ENCODE results near the gene SLC16A12.
"Not testable (repeated sequence)": the region's sequence is repeated elsewhere in the genome, so short reads cannot be mapped to it uniquely, and the experiment has no call there.

Gene SLC16A12

DNA sequence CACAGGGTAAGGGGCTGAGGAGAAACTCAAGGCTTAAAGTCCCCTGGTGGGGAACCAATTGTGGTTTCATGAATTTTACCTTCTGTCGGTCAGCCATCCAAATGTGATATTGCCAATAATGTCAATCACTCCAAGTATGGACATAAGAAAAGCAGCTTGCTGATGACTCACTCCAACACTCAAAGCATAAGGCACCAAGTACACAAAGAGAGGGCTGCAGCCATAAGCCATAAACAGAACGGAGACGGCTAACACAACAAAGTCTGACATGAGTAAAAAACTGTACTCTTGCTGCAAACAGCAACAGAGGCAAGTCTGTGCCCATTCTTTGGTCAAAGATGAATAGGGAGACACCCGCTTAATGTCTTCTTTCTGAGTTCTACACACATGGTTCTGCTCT is 96.9 kb downstream of the SLC16A12 start:
- no peaks in the 10 kb centered on the region for H3K36me3 Mint-ChIP-seq (ENCODE audit: insufficient read depth)
- H3K4me3 Mint-ChIP-seq = no peak overlapping the region
- no peaks in the 10 kb centered on the region for H3K4me1 Mint-ChIP-seq (ENCODE audit: low read depth in 2 of 2)
- H3K9me3 Mint-ChIP-seq = no peaks in the 10 kb centered on the region
- no peak for DNase-seq
- H3K27me3 Mint-ChIP-seq = peaks cover 68% of the 10 kb centered on the region in 2 donors
- no peak overlapping the region for H3K27ac Mint-ChIP-seq
- ATAC-seq (replicated peaks) = no peak

DNA sequence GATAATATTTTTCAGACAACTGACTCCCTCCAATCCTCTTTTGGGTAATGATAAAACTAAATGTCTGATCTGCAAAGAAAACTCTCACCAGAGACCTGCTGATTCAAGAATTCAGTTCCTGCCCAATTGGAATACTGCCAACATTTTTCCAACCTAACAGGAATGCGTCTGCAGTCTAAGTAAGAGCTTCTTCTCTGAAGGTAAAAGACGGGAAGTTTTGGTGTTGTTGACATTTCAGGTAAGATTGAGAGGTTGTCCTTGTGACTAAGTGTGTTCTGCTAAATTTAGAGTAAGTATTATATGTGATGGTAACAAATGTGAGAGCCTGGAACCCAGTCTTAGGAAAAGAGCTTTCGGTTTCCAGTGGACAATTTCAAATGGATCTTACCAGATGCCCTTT is 103.4 kb downstream of the SLC16A12 start:
- Mint-ChIP-seq H3K4me1 (ENCODE audit: low read depth in 2 of 2) (no peaks in the 10 kb centered on the region), H3K9me3 (no peaks in the 10 kb centered on the region), H3K27ac (no peak overlapping the region), H3K27me3 (peaks cover 42 to 46% of the 10 kb centered on the region in 2 donors), H3K4me3 (no peak overlapping the region), H3K36me3 (ENCODE audit: insufficient read depth) (no peaks in the 10 kb centered on the region)
- no peak for ATAC-seq (replicated peaks)
- DNase-seq = no peak

DNA sequence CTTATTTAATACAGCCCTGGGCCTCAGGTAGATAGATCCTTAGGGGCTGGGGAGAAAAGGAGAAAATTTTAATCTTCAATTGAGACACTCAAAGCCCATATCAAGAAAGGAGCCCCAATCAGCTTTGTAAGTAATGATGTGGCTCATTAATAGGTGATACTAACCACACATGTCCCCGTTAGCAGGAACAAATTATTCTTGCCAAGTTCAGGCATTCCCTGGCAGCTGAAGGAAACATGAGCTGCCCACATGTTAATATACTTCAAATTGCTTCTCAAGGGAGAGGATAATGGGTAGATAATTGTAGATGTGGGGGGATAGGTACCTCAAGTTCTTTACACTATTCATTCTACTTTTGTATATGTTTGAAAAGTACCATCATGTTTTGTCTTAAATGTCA is 106.5 kb downstream of the SLC16A12 start:
- no peak for ATAC-seq (replicated peaks)
- no peak for DNase-seq
- Mint-ChIP-seq H3K4me1 (ENCODE audit: low read depth in 2 of 2) (no peaks in the 10 kb centered on the region), H3K27ac (no peak overlapping the region), H3K36me3 (ENCODE audit: insufficient read depth) (peaks cover under 1% of the 10 kb centered on the region), H3K9me3 (no peaks in the 10 kb centered on the region), H3K4me3 (no peak overlapping the region), H3K27me3 (peaks cover 14 to 27% of the 10 kb centered on the region in 2 donors)

DNA sequence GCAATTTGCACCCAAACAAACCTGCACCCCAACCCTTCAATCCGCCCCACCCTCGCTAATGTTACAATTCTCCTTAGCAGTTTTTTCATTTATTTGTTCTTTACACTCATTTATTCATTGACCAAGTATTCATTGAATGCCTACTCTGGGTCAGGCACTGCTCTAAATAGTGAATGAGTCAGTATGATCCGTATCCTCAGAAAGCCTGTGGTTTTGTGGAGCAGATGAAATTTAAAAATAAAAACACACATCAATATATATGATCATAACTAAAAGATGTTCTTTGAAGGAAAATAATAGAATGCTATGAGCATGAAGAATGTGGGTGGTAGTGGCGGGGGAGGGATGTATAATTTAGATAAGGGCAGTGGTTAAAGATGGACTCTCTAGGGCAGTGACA is 107.8 kb downstream of the SLC16A12 start:
- no peak overlapping the region for H3K4me3 Mint-ChIP-seq
- ATAC-seq (replicated peaks) (no peak), DNase-seq (no peak)
- H3K4me1 Mint-ChIP-seq (ENCODE audit: low read depth in 2 of 2) = no peaks in the 10 kb centered on the region
- H3K9me3 Mint-ChIP-seq = no peaks in the 10 kb centered on the region
- peaks cover 9% of the 10 kb centered on the region for H3K36me3 Mint-ChIP-seq (ENCODE audit: insufficient read depth)
- H3K27ac Mint-ChIP-seq = no peak overlapping the region
- H3K27me3 Mint-ChIP-seq = peaks cover 7 to 18% of the 10 kb centered on the region in 2 donors

DNA sequence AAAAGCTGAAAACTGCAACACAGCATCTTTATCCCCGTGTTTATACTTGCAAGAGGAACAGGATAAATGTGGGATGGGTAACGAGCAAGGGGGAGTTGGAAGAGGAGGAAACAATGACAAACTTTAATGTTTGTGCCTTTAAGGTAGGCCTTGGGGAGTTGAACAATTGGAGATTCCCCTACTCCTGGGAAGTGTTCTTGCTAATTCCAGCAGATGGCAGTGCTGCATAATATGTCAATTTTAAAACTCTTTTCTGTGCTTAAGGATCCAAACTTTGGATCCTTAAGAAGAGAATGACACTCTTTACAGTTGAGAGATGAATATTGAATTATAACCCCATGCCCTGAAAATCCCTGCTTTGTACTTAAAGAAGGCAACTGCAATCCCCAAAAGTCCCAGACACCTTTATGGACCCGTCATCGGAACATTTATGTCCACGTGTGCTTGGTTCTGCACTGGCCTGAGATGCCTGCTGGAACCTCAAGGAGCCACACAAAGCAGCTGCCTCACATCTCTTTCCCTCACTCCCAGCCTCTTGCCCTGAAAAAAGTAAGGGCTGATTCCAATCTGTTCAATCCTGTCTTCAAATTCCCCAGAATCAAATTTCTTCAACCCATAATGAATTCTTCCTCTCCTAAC is 109.0 kb downstream of the SLC16A12 start:
- H3K4me3 Mint-ChIP-seq = no peak overlapping the region
- peak; percentile 67 for ATAC-seq (replicated peaks)
- peaks cover 17% of the 10 kb centered on the region for H3K36me3 Mint-ChIP-seq (ENCODE audit: insufficient read depth)
- H3K27ac Mint-ChIP-seq = no peak overlapping the region
- no peaks in the 10 kb centered on the region for H3K4me1 Mint-ChIP-seq (ENCODE audit: low read depth in 2 of 2)
- DNase-seq = peak in 1 of 3 experiments; percentile 15
- H3K9me3 Mint-ChIP-seq = no peaks in the 10 kb centered on the region
- peaks cover 7 to 18% of the 10 kb centered on the region in 2 donors for H3K27me3 Mint-ChIP-seq

DNA sequence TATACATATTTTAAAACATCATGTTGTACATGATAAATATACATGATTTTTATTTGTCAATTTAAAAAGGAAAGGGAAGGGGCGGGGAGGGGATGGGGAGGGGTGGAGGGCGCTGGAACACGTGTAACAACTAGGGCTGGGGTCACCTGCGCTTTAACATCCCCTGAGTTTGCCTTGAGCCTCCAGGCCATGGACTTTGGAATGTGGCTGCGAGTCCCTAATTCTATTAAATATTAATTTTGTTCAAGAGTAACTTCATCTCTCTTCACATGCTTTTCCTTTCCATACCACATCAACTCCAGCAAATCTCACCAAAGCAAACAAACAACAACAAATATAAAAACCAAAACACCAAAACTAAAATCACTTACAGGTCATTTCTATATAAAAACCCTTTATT is 110.4 kb downstream of the SLC16A12 start:
- H3K27ac Mint-ChIP-seq = no peak overlapping the region
- H3K36me3 Mint-ChIP-seq (ENCODE audit: insufficient read depth) = peaks cover 20% of the 10 kb centered on the region

DNA sequence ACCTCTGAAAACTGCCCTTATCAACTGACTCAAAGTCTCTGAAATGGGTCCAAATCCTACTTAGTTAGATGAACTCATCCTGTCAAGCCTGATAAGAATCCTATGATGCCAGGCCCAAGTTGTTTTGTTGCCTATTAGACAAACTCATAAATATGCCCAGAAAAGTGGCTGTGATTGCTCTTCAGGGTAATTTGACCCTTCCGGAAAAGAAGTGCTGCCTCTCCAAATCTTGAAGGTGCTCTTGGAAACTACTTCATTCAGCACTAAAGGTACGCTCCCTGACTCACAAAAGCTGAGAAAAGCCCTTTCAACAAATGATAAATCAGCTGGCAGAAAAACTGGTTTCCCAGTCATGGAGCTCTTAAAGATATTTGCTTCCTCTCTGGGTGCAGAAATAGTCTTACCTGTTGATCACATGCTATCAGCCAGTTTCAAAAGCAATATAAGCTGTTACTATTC is 114.3 kb downstream of the SLC16A12 start:
- peaks cover 40% of the 10 kb centered on the region for H3K36me3 Mint-ChIP-seq (ENCODE audit: insufficient read depth)
- ATAC-seq (replicated peaks) (no peak), DNase-seq (no peak)
- peak overlapping the region; percentile 46 to 60 for H3K27ac Mint-ChIP-seq
- H3K4me1 Mint-ChIP-seq (ENCODE audit: low read depth in 2 of 2) = peaks cover 15 to 28% of the 10 kb centered on the region in 2 donors
- no peaks in the 10 kb centered on the region for H3K9me3 Mint-ChIP-seq
- no peak overlapping the region for H3K4me3 Mint-ChIP-seq
- H3K27me3 Mint-ChIP-seq = no peaks in the 10 kb centered on the region

More for the DNA sequence above, 110.4 kb downstream of the SLC16A12 start:
- Mint-ChIP-seq H3K9me3 (no peaks in the 10 kb centered on the region), H3K4me3 (no peak overlapping the region), H3K4me1 (ENCODE audit: low read depth in 2 of 2) (no peaks in the 10 kb centered on the region), H3K27me3 (peaks cover 6 to 18% of the 10 kb centered on the region in 2 donors)
- no peak for DNase-seq
- ATAC-seq (replicated peaks) = no peak

DNA sequence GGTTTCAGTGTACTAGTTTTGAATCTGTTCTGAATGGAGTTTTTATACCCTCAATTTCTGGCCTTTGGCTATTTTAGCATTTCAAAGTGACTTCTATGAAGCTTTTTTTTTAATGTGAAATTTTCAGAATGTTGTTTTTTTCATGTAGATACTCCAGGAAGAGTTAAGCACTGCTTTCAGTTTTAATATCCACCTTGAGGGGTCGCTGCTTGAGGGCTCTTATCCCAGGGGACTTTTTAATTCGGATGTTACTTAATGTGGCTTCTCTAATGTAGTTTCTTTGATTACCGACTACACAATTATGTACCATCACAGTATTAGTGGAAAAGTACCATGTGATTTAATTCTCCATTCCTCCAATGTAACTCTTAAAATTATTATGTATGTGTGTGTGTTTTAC is 115.8 kb downstream of the SLC16A12 start:
- H3K9me3 Mint-ChIP-seq = no peaks in the 10 kb centered on the region
- peak overlapping the region in 1 of 2 donors; percentile 38 for H3K27ac Mint-ChIP-seq
- H3K4me3 Mint-ChIP-seq = peak overlapping the region in 1 of 2 donors; percentile 6
- DNase-seq (peak in 1 of 3 experiments; percentile 25), ATAC-seq (replicated peaks) (peak; percentile 14)
- H3K4me1 Mint-ChIP-seq (ENCODE audit: low read depth in 2 of 2) = peaks cover 23 to 36% of the 10 kb centered on the region in 2 donors
- peaks cover 52% of the 10 kb centered on the region for H3K36me3 Mint-ChIP-seq (ENCODE audit: insufficient read depth)
- no peaks in the 10 kb centered on the region for H3K27me3 Mint-ChIP-seq

DNA sequence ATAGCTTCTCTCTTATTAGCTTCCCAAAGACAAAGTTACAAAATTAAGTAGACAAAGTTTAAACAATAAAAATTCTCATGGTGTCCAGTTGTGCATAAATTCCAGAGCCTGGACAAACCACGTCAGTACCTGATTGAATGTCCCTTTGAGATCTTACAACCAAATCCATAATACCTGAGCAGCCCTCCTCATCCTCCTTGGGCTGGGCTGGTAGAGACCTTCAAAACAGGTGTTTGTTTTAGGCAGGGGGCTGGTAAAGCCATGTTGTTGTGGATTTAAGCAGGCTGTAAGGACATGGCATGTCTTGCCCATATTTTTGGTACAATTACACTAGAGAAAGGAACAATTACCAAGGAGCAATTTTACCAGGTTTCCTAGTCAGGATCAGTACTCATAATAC is 118.9 kb downstream of the SLC16A12 start:
- H3K4me3 Mint-ChIP-seq = peak overlapping the region; percentile 92 to 94
- ATAC-seq (replicated peaks) = no peak
- peak overlapping the region; percentile 98 to 100 for H3K27ac Mint-ChIP-seq
- no peaks in the 10 kb centered on the region for H3K27me3 Mint-ChIP-seq
- no peak for DNase-seq
- H3K9me3 Mint-ChIP-seq = no peaks in the 10 kb centered on the region
- peaks cover 27 to 42% of the 10 kb centered on the region in 2 donors for H3K4me1 Mint-ChIP-seq (ENCODE audit: low read depth in 2 of 2)
- peaks cover 37% of the 10 kb centered on the region for H3K36me3 Mint-ChIP-seq (ENCODE audit: insufficient read depth)

DNA sequence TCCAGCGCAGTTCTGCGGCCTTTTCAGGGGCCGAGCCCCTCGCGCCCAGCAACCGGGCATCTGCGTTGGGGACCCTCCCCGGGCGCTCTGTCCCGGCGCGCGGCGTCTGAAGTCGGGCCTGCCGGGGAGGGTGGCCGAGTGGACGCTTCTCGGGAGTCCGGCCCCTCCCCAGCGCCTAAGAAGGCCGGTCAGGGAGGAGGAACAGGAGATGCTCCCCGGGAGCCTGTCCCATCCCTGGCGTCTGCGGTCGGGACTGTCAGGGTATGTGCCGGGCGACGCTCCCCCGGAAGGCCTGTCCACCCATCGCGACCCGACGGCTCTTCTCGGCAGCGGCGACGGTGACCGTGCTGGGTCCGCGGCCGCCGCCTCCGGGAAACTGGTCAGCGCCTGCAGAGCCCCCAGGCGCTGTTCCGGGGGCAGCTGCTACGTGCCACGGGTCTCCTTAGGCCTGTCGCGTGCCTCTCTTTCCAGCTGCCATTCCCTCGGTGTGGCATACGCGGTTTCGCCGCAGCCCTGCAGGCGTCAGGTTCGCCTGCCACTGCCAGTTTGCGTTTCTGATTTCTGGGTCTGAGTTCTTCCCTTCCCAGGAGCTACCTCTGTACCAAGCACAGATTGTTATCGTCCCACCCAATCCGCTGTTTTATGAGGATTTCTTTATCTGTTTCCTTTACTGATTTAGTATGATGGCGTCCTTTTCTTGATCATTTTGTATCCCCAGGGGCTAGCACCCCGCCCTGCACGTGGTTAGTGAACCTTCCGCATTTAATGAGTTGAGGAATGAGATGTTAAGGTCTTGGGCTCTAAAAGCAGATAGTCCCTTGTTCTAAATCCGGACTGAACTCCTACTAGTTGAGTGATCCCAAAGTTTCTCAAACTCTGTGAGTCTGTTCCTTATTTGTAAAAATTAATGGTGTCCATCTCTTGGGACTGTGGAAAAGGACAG is 120.2 kb downstream of the SLC16A12 start:
- DNase-seq (peak; percentile 21 to 43 (median 31)), ATAC-seq (replicated peaks) (peak; percentile 35)
- Mint-ChIP-seq H3K4me3 (peak overlapping the region; percentile 92 to 94), H3K27me3 (no peaks in the 10 kb centered on the region), H3K27ac (peak overlapping the region; percentile 98 to 100), H3K4me1 (ENCODE audit: low read depth in 2 of 2) (peaks cover 31 to 48% of the 10 kb centered on the region in 2 donors), H3K9me3 (no peaks in the 10 kb centered on the region), H3K36me3 (ENCODE audit: insufficient read depth) (peaks cover 32% of the 10 kb centered on the region)

DNA sequence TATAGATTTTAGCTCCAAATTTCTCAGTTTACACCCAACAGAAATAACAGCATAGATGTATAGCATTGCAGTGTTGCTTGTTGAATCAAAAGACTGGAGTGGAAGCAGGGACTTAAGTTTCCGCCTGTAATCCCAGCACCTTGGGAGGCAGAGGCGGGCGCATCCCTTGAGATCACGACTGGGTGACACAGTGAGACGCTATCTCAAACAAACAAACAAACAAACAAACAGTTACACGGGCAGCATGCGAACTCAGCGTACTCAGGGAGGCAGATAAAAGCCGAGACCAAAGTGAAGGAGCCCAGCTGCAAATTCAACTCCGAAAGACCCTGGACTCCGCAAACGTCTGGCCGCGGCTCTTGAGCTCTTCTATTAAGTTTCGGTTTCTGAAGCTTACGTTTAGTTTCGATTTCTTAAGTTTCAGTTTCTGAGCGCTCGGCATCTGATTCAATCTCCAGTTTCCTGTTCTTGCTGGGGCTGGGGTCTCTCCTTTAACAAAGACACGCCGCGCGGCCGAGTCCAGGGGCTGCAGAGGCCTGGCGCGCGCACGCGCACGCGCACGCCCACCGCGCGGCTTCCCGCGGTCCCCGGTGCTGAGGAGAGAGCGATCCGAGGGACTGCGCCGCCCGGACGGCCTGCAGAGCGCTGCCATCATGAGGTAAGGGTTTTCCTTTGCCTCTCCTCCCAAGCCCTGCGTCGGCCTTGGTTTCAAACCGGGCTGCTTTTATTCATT is 121.1 kb downstream of the SLC16A12 start, which contains the start of gene IFIT5:
IFIT5 (plus strand) TSS at position 423 of the 733 bp plus-strand sequence; CDS start at position 654, 231 bp downstream.
- H3K27ac Mint-ChIP-seq = peak within 1 kb of the TSS; percentile 98 to 100
- no peaks in the 10 kb centered on the region for H3K9me3 Mint-ChIP-seq
- H3K4me3 Mint-ChIP-seq = peak within 1 kb of the TSS; percentile 92 to 94
- ATAC-seq (replicated peaks) (peak; percentile 81), DNase-seq (peak; percentile 51 to 68 (median 60))
- peaks cover 31 to 44% of the 10 kb centered on the region in 2 donors for H3K4me1 Mint-ChIP-seq (ENCODE audit: low read depth in 2 of 2)
- H3K36me3 Mint-ChIP-seq (ENCODE audit: insufficient read depth) = peaks cover 32% of the 10 kb centered on the region
- H3K27me3 Mint-ChIP-seq = no peaks in the 10 kb centered on the region

DNA sequence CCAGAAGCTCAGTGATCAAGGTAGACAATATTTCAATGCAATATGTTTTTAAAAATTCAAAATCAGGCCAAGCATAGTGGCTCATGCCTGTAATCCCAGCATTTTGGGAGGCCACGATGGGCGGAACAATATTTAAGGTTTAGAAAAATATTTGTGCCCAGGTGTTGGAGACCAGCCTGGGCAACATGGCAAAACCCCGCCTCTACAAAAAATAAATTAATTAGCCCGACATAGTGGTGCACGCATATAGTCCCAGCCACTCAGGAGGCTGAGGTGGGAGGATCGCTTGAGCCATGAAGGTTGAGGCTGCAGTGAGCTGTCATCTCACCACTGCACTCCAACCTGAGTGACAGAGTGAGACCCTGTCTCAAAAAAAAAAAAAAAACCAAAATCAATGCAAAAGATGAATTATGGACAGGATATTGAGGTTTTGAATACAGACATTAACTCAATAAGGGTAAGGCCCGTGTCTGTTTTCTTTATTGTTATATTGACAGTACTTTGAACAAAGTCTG is 121.9 kb downstream of the SLC16A12 start:
- peaks cover 28% of the 10 kb centered on the region for H3K36me3 Mint-ChIP-seq (ENCODE audit: insufficient read depth)
- H3K4me1 Mint-ChIP-seq (ENCODE audit: low read depth in 2 of 2) = peaks cover 31 to 43% of the 10 kb centered on the region in 2 donors
- peak overlapping the region; percentile 98 to 100 for H3K27ac Mint-ChIP-seq
- peak overlapping the region; percentile 92 to 94 for H3K4me3 Mint-ChIP-seq
- no peaks in the 10 kb centered on the region for H3K9me3 Mint-ChIP-seq
- no peak for ATAC-seq (replicated peaks)
- DNase-seq = no peak
- no peaks in the 10 kb centered on the region for H3K27me3 Mint-ChIP-seq

DNA sequence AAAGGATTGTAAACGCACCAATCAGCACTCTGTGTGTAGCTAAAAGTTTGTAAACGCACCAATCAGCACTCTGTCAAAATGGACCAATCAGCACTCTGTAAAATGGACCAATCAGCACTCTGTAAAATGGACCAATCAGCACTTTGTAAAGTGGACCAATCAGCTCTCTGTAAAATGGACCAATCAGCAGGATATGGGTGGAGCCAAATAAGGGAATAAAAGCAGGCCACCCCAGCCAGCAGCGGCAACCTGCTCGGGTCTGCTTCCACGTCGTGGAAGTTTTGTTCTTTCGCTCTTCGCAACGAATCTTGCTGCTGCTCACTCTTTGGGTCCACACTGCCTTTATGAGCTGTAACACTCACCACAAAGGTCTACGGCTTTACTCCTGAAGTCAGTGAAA is 123.1 kb downstream of the SLC16A12 start:
- Mint-ChIP-seq H3K4me3 (peak overlapping the region; percentile 8 to 14), H3K4me1 (ENCODE audit: low read depth in 2 of 2) (peaks cover 24 to 32% of the 10 kb centered on the region in 2 donors), H3K27ac (peak overlapping the region in 1 of 2 donors; percentile 31), H3K36me3 (ENCODE audit: insufficient read depth) (peaks cover 16% of the 10 kb centered on the region)
- not testable (repeated sequence) for H3K27me3 Mint-ChIP-seq; H3K9me3 Mint-ChIP-seq; DNase-seq; ATAC-seq (replicated peaks)

Measured in effector memory CD8-positive, alpha-beta T cell (primary cell).